Right lung (tissue), 10 donors: Measurements from ENCODE around the gene ZNF610. TPM values are rescaled to one million over a fixed set of nuclear protein-coding genes. Genes with fewer than 3 reads are reported as not detected.
"Not testable (repeated sequence)": the region's sequence is repeated elsewhere in the genome, so short reads cannot be mapped to it uniquely, and the experiment has no call there.

Source experiments
- DNase-seq, 2 donors: peaks; one replicate each; pipeline ENCODE4 v3.0.0-alpha.2; 2013
- long read RNA-seq, 8 donors: transcript quantifications; one replicate each; lab custom pipeline, GENCODE V29; 2026
- polyA plus RNA-seq, 5 donors: library from polyadenylated mRNA; unstranded; fragments of 120-200 nt; gene quantifications; one replicate each; pipeline versions ENCODE4 v1.2.1 to v1.2.3, GENCODE V29; 2013; ENCODE audit warnings: inconsistent platforms in 1 of 5, low replicate concordance in 1 of 5; ENCODE audit not compliant: insufficient read length in 5 of 5, insufficient read depth in 1 of 5

The ZNF610 gene
- polyA plus RNA-seq: 10 to 100 TPM in 4 of 5 donors, 1 to 10 TPM in 1; 7.5 to 13.2 (median 11.2) TPM
- long read RNA-seq, donor 1, partial matches to known transcripts: 20 of 23 reads
- long read RNA-seq, donor 1, other reads (novel, unspliced or antisense): 0 of 23 reads
- long read RNA-seq, donor 2, partial matches to known transcripts: 0 of 2 reads
- long read RNA-seq, donor 2, other reads (novel, unspliced or antisense): 0 of 2 reads
- long read RNA-seq, donor 3, transcript ZNF610-203 (6 exons, 2,191 nt): major isoform, 5 of 5 reads
- long read RNA-seq, donor 3, partial matches to known transcripts: 0 of 5 reads
- long read RNA-seq, donor 3, other reads (novel, unspliced or antisense): 0 of 5 reads
- long read RNA-seq, donor 4, partial matches to known transcripts: 6 of 9 reads
- long read RNA-seq, donor 4, other reads (novel, unspliced or antisense): 0 of 9 reads
- long read RNA-seq, donor 5, transcript ZNF610-203 (6 exons, 2,191 nt): major isoform, 7 of 8 reads
- long read RNA-seq, donor 5, partial matches to known transcripts: 0 of 8 reads
- long read RNA-seq, donor 5, other reads (novel, unspliced or antisense): 0 of 8 reads
- long read RNA-seq, donor 6, partial matches to known transcripts: 0 of 2 reads
- long read RNA-seq, donor 6, other reads (novel, unspliced or antisense): 0 of 2 reads
- long read RNA-seq, donor 7, partial matches to known transcripts: 0 of 2 reads
- long read RNA-seq, donor 7, other reads (novel, unspliced or antisense): 0 of 2 reads
- long read RNA-seq, donor 8: 0 reads

- peak; percentile 81 to 85 for DNase-seq
These were observed at the start of gene ZNF610 for GRCh38 chr19:52336117-52336790. ZNF610 (plus strand) TSS chr19:52336243; CDS start chr19:52349173, 12,930 bp downstream.

DNA sequence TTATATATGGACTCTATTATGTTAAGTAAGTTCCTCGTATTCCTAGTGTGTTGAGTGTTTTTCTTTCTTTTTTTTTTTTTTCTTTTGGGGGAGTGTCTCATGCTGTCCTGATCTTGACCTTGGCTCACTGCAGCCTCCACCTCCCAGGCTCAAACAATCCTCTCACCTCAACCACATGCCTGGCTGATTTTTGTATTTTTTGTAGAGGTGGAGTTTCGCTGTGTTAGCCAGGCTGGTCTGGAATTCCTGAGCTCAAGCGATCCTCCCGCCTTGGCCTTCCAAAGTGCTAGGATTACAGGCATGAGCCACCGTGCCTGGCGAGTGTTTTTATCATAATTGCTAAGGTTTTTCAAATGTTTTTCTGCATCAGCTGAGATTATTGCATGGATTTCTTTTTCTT lies 49.8 kb upstream of the ZNF610 start:
- DNase-seq: no peak

GRCh38 chr19:52291781-52292180 lies 44.3 kb upstream of the ZNF610 start:
- DNase-seq: no peak

GRCh38 chr19:52292946-52293345 lies 43.1 kb upstream of the ZNF610 start:
- DNase-seq: not testable (repeated sequence)

DNA sequence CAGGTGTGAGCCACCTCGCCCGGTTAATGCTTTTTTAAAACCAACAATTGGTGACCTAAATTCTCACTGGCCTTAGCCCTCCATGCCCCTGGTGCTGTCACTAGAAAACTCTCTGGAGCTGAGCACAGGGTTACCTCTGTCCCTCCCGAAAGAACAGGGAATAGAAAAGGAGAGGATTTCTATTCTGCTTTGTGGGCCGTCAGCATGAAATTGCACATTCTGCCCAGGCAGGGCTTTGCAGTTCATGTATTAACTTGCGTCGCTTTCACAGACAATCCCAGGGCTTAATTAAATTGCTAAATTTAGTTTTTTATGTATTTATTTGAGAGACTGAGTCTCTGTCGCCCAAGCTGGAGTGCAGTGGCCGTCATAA lies 39.7 kb upstream of the ZNF610 start:
- DNase-seq: no peak

GRCh38 chr19:52296773-52297600 lies 39.1 kb upstream of the ZNF610 start, which contains the start of gene ZNF480:
ZNF480 (plus strand) TSS chr19:52297169; CDS start chr19:52300413, 3,244 bp downstream.
- peak; percentile 80 to 81 for DNase-seq

- DNase-seq: no peak
These were observed 38.3 kb upstream of the ZNF610 start for GRCh38 chr19:52297601-52298364.

- peak in 1 of 2 donors; percentile 20 for DNase-seq
These were observed 28.8 kb upstream of the ZNF610 start for GRCh38 chr19:52307275-52307674.

DNA sequence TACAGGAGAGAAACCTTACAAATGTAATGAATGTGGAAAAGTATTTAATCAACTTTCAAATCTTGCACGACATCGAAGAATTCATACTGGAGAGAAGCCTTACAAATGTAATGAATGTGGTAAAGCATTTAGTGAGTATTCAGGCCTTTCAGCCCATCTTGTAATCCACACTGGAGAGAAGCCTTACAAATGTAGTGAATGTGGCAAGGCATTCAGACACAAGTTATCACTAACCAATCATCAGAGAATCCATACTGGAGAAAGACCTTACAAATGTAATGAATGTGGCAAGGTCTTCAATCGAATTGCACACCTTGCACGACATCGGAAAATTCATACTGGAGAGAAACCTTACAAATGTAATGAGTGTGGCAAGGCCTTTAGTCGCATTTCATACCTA lies 13.6 kb upstream of the ZNF610 start:
- no peak for DNase-seq

DNA sequence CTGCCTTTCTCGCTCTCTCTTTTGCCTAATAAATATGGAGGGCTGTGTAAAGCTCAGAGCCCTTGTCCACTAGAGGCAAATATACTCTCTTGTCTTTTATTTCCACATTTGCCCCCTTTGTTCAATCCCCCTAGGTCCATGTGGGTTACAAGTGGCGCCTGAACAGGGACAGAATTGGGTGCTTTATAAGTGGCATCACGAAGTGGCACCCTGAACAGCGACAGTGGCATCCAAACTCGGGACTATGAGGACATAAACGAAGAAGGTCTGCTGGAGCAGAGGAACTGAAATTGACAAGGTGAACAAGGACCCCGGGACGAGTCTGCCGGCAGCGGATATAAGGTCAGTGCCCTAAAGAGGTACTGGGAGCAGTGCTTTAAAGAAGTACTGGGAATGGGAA lies 4.3 kb upstream of the ZNF610 start:
- no peak for DNase-seq

DNA sequence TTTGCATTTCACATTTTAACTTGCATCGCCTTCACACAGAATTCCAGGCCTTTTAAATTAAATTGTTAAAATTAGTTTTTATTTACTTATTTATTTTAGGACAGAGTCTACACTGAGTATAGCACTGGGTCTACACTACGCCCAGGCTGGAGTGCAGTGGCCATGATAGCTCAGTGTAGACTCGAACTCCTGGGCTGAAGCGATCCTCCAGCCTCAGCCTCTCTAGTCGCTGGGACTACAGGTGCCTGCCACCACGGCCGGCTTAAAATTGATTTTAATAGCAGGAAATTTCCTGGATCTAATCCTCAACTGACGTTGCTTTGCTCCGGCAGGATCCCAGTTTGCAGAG lies 301 bp upstream of the ZNF610 start:
- no peak for DNase-seq

DNA sequence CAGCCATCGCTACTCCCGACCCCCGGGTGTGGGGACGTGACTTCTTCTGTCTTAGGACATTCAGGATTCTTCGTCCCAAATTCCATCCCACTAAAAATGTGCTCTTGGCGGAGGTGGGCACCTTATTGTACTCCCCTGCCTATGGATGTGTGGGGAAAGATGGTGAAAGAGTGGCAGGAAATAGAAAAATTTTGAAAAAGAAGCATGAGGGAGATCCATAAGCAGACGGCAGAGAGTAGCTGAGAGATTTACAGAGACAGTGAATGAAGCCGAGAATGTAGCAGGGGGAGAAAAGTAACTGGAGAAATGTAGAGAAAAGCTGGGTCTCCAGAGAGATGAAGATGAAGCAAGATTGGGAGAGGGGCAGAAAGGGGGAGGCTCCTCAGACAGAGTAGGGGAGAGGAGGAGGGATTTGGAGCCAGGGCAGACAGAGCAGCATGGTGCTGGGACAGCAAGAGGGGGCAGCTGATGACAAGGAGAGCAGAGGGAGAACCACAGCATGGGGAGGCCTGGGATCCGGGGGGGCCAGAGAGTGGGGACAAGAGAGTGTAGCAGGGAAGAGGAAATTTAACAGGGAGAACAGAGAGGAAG lies 843 bp downstream of the ZNF610 start:
- no peak for DNase-seq

DNA sequence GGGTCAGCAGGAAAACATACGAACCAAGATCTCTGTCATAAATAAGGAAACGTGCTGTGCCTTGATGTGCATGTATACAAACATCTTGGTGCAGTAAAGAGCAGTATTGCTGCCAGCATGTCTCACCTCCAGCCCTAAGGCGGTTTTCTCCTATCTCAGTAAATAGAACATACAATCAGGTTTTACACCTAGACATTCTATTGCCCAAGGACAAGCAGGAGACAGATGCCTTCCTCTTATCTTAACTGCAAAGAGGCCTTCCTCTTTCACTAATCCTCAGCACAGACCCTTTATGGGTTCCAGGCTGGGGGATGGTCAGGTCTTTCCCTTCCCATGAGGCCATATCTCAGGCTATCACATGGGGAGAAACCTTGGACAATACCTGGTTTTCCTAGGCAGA lies 3.0 kb downstream of the ZNF610 start:
- not testable (repeated sequence) for DNase-seq

- DNase-seq: peak; percentile 42 to 53
These were observed 7.5 kb downstream of the ZNF610 start for GRCh38 chr19:52343548-52343947.

DNA sequence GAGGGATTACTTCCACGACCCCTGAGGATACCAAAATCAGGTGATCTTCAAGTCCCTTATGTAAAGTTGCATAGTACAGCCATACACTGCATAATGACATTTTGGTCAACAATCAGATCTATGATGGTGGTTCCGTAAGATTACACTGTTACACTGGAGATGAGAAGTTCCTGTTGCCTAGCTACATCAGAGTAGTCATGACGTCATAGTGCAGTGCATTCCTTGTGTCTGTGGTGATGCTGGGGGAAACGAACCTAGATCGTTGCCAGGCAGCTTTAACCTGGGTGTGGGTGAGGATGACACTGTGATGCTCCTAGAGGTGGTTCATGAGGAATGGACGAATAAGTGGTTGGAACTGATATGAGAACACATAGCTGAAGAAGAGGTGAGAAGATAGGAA lies 9.1 kb downstream of the ZNF610 start:
- no peak for DNase-seq

DNA sequence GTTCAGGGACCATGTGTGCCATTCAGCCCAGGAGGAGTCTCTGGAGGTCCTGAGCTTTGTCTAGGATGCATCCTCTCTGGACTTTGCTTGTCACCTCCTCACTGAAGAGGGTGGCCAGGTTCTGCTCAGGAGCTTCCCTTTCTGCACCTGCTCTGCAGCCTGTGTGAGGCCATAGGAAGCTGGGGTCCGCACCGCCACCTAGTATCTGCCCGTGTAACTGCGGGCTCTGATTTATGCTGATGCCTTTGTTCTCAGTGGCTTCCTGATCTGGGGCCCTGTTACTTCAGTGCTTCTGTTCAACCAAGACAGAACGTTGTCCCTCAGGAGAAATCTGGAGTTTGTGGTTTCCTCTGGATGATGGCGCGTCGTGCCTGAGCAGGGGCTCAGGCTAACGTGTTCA lies 15.5 kb downstream of the ZNF610 start:
- DNase-seq: no peak

DNA sequence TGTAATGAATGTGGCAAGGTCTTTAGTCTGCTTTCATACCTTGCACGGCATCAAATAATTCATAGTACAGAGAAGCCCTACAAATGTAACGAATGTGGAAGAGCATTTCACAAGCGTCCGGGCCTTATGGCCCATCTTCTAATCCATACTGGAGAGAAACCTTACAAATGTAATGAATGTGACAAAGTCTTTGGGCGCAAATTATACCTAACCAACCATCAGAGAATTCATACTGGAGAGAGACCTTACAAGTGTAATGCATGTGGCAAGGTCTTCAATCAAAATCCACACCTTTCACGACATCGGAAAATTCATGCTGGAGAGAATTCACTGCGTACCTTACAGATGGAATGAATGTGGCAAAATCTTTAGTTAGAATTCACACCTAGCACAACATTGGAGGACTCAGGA lies 30.4 kb downstream of the ZNF610 start:
- no peak for DNase-seq

DNA sequence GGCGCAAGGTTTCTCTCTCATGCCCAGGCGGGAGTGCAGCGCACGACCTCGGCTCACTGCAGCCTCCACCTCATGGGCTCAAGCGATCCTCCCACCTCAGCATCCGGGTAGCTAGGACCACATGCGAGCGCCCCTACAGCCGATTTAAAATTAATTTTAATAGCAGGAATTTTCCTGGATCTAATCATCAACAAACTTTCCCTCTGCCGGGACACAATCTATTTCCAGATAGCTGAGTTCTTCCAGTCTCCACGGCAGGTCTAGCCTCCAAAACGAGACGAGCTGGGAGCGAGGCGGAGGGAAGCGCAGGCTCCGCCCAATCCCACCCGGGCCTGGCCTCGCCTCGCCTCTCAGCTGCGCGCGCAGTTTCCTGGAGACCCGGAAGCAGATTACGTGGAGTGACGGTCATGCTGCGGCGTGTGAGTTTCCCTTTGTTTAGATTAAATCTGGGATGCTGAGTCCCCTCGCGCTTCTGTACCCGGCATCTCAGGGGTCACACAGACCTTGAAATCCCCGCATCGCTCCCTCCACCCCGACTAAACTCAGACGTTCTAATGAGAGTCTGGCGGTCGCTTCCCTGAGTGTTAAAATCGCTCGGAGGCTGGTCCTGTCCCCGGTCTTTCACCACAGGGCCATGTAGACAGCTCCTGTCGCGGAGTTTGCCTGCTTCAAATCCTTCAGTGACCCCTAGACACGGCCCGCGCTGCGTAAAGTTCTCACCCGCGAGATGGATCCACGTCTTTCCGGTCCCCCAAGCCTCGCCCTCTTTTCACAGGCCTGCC lies 33.7 kb downstream of the ZNF610 start, which contains the start of gene ZNF880:
Gene ZNF880 (plus strand): TSS at position 365 of the 782 bp plus-strand sequence. CDS start 43 bp downstream, at position 408.
- peak; percentile 94 for DNase-seq

- DNase-seq: no peak
These were observed 34.3 kb downstream of the ZNF610 start for GRCh38 chr19:52370341-52370710.
